OCI-LY7 (cell line): ENCODE data around the gene AK5. TPM values are rescaled to one million over a fixed set of nuclear protein-coding genes. Genes with fewer than 3 reads are reported as not detected.

Source experiments
- BruUV-seq: library from RNA; stranded (reverse); fragments of 400-500 nt; replicated peaks from 2 replicates; lab custom pipeline; 2021; lab: Mats Ljungman, UMichigan
- CTCF ChIA-PET: fragments of 300-600 bp; sonication (Branson Sonifier 250); formaldehyde crosslinking; loops from one replicate; lab custom pipeline; 2022; ENCODE audit warnings: antibody characterized with exemption; ENCODE audit not compliant: unreplicated experiment; lab: Charles Lee
- POLR2A ChIA-PET: fragments of 300-600 bp; sonication (Branson Sonifier 250); formaldehyde crosslinking; loops from one replicate; lab custom pipeline; 2022; ENCODE audit warnings: antibody characterized with exemption; lab: Charles Lee
- DNase-seq: peaks from one replicate; pipeline ENCODE4 v3.0.0-alpha.2; 2015; ENCODE audit warnings: low spot score
- H2AFZ ChIP-seq: fragments of 200-600 bp; sonication (generic), shearing (Covaris generic); 2 replicates; pipeline ENCODE4 v1.6.1; 2014; ENCODE audit warnings: mild to moderate bottlenecking, antibody characterized with exemption, low read length, moderate library complexity
- H3K27ac ChIP-seq: fragments of 200-600 bp; sonication (generic); 2 replicates; pipeline ENCODE4 v1.5.1; 2014; ENCODE audit warnings: mixed run types, low read depth, mild to moderate bottlenecking, moderate library complexity, low read length, inconsistent platforms; ENCODE audit not compliant: poor library complexity, severe bottlenecking
- H3K36me3 ChIP-seq: fragments of 200-600 bp; sonication (generic); 2 replicates; pipeline ENCODE4 v1.6.1; 2014; ENCODE audit warnings: mild to moderate bottlenecking, antibody characterized with exemption, low read length, moderate library complexity, mixed read lengths; ENCODE audit not compliant: insufficient read depth
- H3K4me1 ChIP-seq: fragments of 200-600 bp; sonication (generic); 2 replicates; pipeline ENCODE4 v1.5.1; 2014; ENCODE audit warnings: mild to moderate bottlenecking, low read length; ENCODE audit not compliant: insufficient read depth, poor library complexity, severe bottlenecking
- H3K4me2 ChIP-seq: fragments of 200-600 bp; sonication (generic); 2 replicates; pipeline ENCODE4 v1.6.1; 2014; ENCODE audit warnings: mild to moderate bottlenecking, low read length
- H3K4me3 ChIP-seq: fragments of 200-600 bp; sonication (generic); 2 replicates; pipeline ENCODE4 v1.5.1; 2014; ENCODE audit warnings: mild to moderate bottlenecking, low read depth, low read length; ENCODE audit not compliant: poor library complexity, severe bottlenecking
- H3K79me2 ChIP-seq: fragments of 200-600 bp; sonication (generic); 2 replicates; pipeline ENCODE4 v1.6.1; 2016; ENCODE audit warnings: low read depth, mild to moderate bottlenecking, low read length, moderate library complexity, mixed read lengths; ENCODE audit not compliant: insufficient read depth
- H3K9me2 ChIP-seq: fragments of 200-600 bp; sonication (generic); 2 replicates; pipeline ENCODE4 v1.6.1; 2016; ENCODE audit warnings: mild to moderate bottlenecking, low read length, mixed read lengths; ENCODE audit not compliant: insufficient read depth
- H3K9me3 ChIP-seq: fragments of 200-600 bp; sonication (generic); 2 replicates; pipeline ENCODE4 v1.6.1; 2014; ENCODE audit warnings: mild to moderate bottlenecking, mixed run types, low read length, mixed read lengths
- H4K20me1 ChIP-seq: fragments of 200-600 bp; sonication (generic); 2 replicates; pipeline ENCODE4 v1.6.1; 2014; ENCODE audit warnings: mild to moderate bottlenecking, antibody characterized with exemption, low read length, moderate library complexity, mixed read lengths; ENCODE audit not compliant: insufficient read depth
- EZH2phosphoT487 ChIP-seq: fragments of 200-600 bp; sonication (generic); IDR thresholded peaks from 2 replicates; pipeline ENCODE4 v1.6.1; 2018; ENCODE audit warnings: low read depth, borderline replicate concordance, mild to moderate bottlenecking, mixed run types, antibody characterized with exemption, low read length, moderate library complexity, mixed read lengths
- intact Hi-C: fragments of 100-400 bp; cut with micrococcal nuclease; formaldehyde crosslinking; loops from one replicate; pipeline ENCODE4 v1.10.0; 2022; ENCODE audit not compliant: unreplicated experiment
- total RNA-seq, 2 experiments: library from RNA; depleted of rRNA in 1 of 2; stranded (reverse); fragments of >200 nt in 1 of 2; shearing (Covaris generic) in 1 of 2; gene quantifications; 2 replicates each; pipeline ENCODE4 v1.2.3, GENCODE V29; 2014 to 2022
- TF ChIP-seq, protein P1 (sequence below): fragments of 200-600 bp; sonication (generic); conservative IDR thresholded peaks from 2 replicates; pipeline ENCODE4 v1.5.1; 2014; ENCODE audit warnings: mild to moderate bottlenecking, antibody characterized with exemption, low read length, moderate library complexity, mixed read lengths

AK5 gene
- total RNA-seq, 2 experiments from 2014 or later = not detected

DNA sequence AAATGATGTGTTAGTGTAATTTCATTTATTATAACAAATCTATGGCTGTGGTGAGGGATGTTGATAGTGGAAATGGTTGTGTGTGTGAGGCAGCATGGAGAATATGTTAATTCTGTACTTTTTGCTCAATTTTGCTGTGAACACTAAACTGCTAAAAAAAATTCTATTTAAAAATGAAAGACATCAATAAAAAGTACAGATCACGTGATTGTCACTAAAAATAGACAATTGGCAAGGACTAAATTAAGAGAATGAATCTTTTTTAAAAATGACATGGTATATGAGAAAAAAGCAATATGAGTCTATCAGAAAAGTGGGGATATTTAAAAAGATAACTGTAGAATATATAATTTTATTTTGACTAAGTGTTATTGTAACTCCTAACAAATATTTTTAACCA is 46.9 kb upstream of the AK5 start:
- H3K79me2 ChIP-seq = no peaks in the 10 kb centered on the region
- no peak overlapping the region for H3K27ac ChIP-seq
- no TSS peak for BruUV-seq
- ChIA-PET CTCF (no interaction called here), POLR2A (interaction anchor here (1.4 kb wide), 1 partner anchor 10 kb away, joined by 4 read pairs; no protein-coding TSS in a partner anchor)
- intact Hi-C loops = no loop called here
- H3K4me2 ChIP-seq = no peak overlapping the region
- no peaks in the 10 kb centered on the region for H3K4me1 ChIP-seq
- DNase-seq = no peak
- H2AFZ ChIP-seq = no peak overlapping the region
- no peaks in the 10 kb centered on the region for H3K9me3 ChIP-seq
- no peaks in the 10 kb centered on the region for H3K9me2 ChIP-seq
- no peaks in the 10 kb centered on the region for H3K36me3 ChIP-seq
- H4K20me1 ChIP-seq = no peaks in the 10 kb centered on the region
- TF ChIP-seq, protein P1, sequence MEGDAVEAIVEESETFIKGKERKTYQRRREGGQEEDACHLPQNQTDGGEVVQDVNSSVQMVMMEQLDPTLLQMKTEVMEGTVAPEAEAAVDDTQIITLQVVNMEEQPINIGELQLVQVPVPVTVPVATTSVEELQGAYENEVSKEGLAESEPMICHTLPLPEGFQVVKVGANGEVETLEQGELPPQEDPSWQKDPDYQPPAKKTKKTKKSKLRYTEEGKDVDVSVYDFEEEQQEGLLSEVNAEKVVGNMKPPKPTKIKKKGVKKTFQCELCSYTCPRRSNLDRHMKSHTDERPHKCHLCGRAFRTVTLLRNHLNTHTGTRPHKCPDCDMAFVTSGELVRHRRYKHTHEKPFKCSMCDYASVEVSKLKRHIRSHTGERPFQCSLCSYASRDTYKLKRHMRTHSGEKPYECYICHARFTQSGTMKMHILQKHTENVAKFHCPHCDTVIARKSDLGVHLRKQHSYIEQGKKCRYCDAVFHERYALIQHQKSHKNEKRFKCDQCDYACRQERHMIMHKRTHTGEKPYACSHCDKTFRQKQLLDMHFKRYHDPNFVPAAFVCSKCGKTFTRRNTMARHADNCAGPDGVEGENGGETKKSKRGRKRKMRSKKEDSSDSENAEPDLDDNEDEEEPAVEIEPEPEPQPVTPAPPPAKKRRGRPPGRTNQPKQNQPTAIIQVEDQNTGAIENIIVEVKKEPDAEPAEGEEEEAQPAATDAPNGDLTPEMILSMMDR = no peak
- TF ChIP-seq EZH2phosphoT487 = no peak
- no peak overlapping the region for H3K4me3 ChIP-seq

DNA sequence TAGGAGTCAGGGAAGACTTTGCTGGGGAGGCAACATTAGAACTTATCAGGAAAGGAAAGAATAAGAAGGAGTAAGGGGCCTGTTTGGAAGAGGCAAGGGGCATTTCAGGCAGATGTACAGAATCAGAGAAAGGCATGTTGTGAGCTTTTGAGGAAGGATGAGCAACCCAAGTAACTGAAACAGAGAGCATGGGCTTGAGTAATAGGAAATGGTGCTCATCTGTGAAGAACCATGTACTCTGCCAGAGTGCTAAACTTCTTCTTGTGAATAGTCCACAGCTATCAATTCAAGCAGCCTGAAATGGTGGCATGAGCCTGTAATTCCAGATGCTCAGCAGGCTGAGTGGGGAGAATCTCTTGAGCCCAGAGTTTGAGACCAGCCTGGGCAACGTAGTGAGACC is 43.4 kb upstream of the AK5 start:
- no peak for DNase-seq
- 0 out of 2 replicates have a peak, but pooled peaks cover 4% of the 10 kb centered on the region for H3K9me3 ChIP-seq
- H3K4me1 ChIP-seq = no peaks in the 10 kb centered on the region
- no peak overlapping the region for H2AFZ ChIP-seq
- H3K79me2 ChIP-seq = no peaks in the 10 kb centered on the region
- no peak for TF ChIP-seq EZH2phosphoT487
- TF ChIP-seq, protein P1 = no peak
- ChIA-PET CTCF (interaction anchor here (0.6 kb wide), 1 partner anchor 672 kb away, joined by 6 read pairs; no protein-coding TSS in a partner anchor), POLR2A (interaction anchor here (0.7 to 1.4 kb wide), 2 partner anchors 19 to 139 kb away, joined by 3 to 7 read pairs; partner anchors contain the start of gene PIGK)
- intact Hi-C loops = no loop called here
- no TSS peak for BruUV-seq
- H3K36me3 ChIP-seq = no peaks in the 10 kb centered on the region; the same call in 1 of the 2 replicates
- no peak overlapping the region for H3K4me3 ChIP-seq
- no peaks in the 10 kb centered on the region for H4K20me1 ChIP-seq
- no peak overlapping the region for H3K4me2 ChIP-seq
- no peak overlapping the region for H3K27ac ChIP-seq
- 0 out of 2 replicates have a peak, but pooled peaks cover 3% of the 10 kb centered on the region for H3K9me2 ChIP-seq

DNA sequence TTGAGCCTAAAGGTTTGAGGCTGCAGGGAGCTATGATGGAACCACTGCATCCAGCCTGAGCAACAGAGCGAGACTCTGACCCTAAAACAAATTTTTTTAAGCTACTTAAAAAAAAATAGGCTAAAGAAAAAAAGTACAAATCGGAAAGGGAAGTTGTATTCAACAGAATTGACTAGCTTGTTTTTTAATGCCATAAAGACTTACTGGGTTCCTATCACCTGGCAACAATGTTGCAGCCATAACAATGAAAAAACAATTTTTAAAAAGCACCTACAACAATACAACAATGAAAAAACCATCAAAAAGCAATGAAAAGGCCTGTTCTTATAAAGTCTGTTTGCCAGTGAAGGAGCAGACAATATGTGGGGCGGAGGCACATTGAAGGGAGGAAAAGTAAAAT is 42.5 kb upstream of the AK5 start:
- Histone ChIP-seq H3K4me3 (no peak overlapping the region), H3K9me2 (0 out of 2 replicates have a peak, but pooled peaks cover 3% of the 10 kb centered on the region), H3K36me3 (no peaks in the 10 kb centered on the region; the same call in 1 of the 2 replicates), H3K79me2 (no peaks in the 10 kb centered on the region), H3K4me2 (no peak overlapping the region), H3K9me3 (0 out of 2 replicates have a peak, but pooled peaks cover 4% of the 10 kb centered on the region), H4K20me1 (no peaks in the 10 kb centered on the region), H2AFZ (no peak overlapping the region), H3K27ac (no peak overlapping the region), H3K4me1 (no peaks in the 10 kb centered on the region)
- POLR2A ChIA-PET = interaction anchor here (0.6 to 1.4 kb wide), 4 partner anchors 15 to 1918 kb away, joined by 3 to 7 read pairs (median 4); partner anchors contain the start of gene PIGK
- CTCF ChIA-PET = no interaction called here
- no peak for DNase-seq
- intact Hi-C loops = no loop called here
- TF ChIP-seq, protein P1 = no peak
- no peak for TF ChIP-seq EZH2phosphoT487
- BruUV-seq = no TSS peak
